CD14-positive monocyte (primary cell): Measurements from ENCODE around the gene PDE4D. TPM values are rescaled to one million over a fixed set of nuclear protein-coding genes. Genes with fewer than 3 reads are reported as not detected.
"Not testable (repeated sequence)": the region's sequence is repeated elsewhere in the genome, so short reads cannot be mapped to it uniquely, and the experiment has no call there.

Experiments
- DNase-seq, 3 donors: peaks; one replicate each; pipeline ENCODE4 v3.0.0-alpha.2; 2011 to 2022
- H2AFZ ChIP-seq: 2 replicates; pipeline ENCODE4 v1.6.0; 2012; ENCODE audit warnings: mild to moderate bottlenecking, low read depth, low read length, inconsistent platforms; ENCODE audit not compliant: insufficient read depth, poor library complexity, severe bottlenecking
- H3K27ac ChIP-seq, 2 donors: 1 replicate in 1 of 2; 2 replicates in 1 of 2; pipeline ENCODE4 v1.5.1; 2012 to 2013; ENCODE audit warnings: low read length in 2 of 2, control low read depth in 1 of 2, inconsistent platforms in 1 of 2, low read depth in 1 of 2, mild to moderate bottlenecking in 1 of 2
- H3K27me3 ChIP-seq, 2 donors: one replicate each; pipeline versions ENCODE4 v1.6.0 to v1.6.1; 2011 to 2013; ENCODE audit warnings: low read length in 2 of 2; ENCODE audit not compliant: control insufficient read depth in 2 of 2, insufficient read depth in 2 of 2
- H3K36me3 ChIP-seq, 2 donors: replicated peaks in 1 of 2; 1 replicate in 1 of 2; 2 replicates in 1 of 2; pipeline versions ENCODE4 v1.5.1 to v1.6.1; 2012 to 2013; ENCODE audit warnings: low read length in 2 of 2, control low read depth in 1 of 2, inconsistent platforms in 1 of 2, mild to moderate bottlenecking in 1 of 2; ENCODE audit not compliant: insufficient read depth in 2 of 2, control insufficient read depth in 1 of 2
- H3K4me1 ChIP-seq, 2 donors: 1 replicate in 1 of 2; 2 replicates in 1 of 2; pipeline versions ENCODE4 v1.5.1 to v1.6.1; 2012 to 2013; ENCODE audit warnings: low read length in 2 of 2, control low read depth in 1 of 2, inconsistent platforms in 1 of 2, mild to moderate bottlenecking in 1 of 2, moderate library complexity in 1 of 2; ENCODE audit not compliant: insufficient read depth in 2 of 2, control insufficient read depth in 1 of 2
- H3K4me2 ChIP-seq: replicated peaks from 2 replicates; pipeline ENCODE3; 2012; ENCODE audit warnings: low read length, moderate library complexity, mild to moderate bottlenecking; ENCODE audit not compliant: poor library complexity, severe bottlenecking; ENCODE audit errors: extremely low read depth
- H3K4me3 ChIP-seq, 3 experiments: fragments of 200-600 bp in 1 of 3; sonication (generic) in 1 of 3; replicated peaks in 1 of 3; 1 replicate in 2 of 3; 2 replicates in 1 of 3; pipeline ENCODE4 v1.5.1; 2011 to 2013; ENCODE audit warnings: low read length in 3 of 3, mild to moderate bottlenecking in 3 of 3, control low read depth in 2 of 3, low read depth in 2 of 3, inconsistent platforms in 1 of 3, moderate library complexity in 1 of 3
- H3K79me2 ChIP-seq: 2 replicates; pipeline ENCODE4 v1.6.0; 2012; ENCODE audit warnings: mild to moderate bottlenecking, control low read depth, inconsistent platforms, low read length, moderate library complexity; ENCODE audit not compliant: insufficient read depth
- H3K9ac ChIP-seq: 2 replicates; pipeline ENCODE4 v1.6.0; 2017; ENCODE audit warnings: low read length, mild to moderate bottlenecking; ENCODE audit not compliant: insufficient read depth, poor library complexity, severe bottlenecking
- H3K9me3 ChIP-seq, 2 donors: replicated peaks in 1 of 2; 1 replicate in 1 of 2; 2 replicates in 1 of 2; pipeline versions ENCODE4 v1.5.1 to v1.6.1; 2012 to 2013; ENCODE audit warnings: low read length in 2 of 2, control low read depth in 1 of 2; ENCODE audit not compliant: control insufficient read depth in 1 of 2, insufficient read depth in 1 of 2
- H4K20me1 ChIP-seq: 2 replicates; pipeline ENCODE4 v1.6.0; 2012; ENCODE audit warnings: mild to moderate bottlenecking, low read length, control low read depth, moderate library complexity; ENCODE audit not compliant: insufficient read depth
- H3K27ac Mint-ChIP-seq, 7 donors: one replicate each; pipeline ENCODE4 v1.8.0; 2020; ENCODE audit warnings: mild to moderate bottlenecking in 7 of 7, mixed read lengths in 7 of 7, moderate library complexity in 6 of 7, inconsistent platforms in 2 of 7
- H3K27me3 Mint-ChIP-seq, 3 donors: one replicate each; pipeline ENCODE4 v1.8.0; 2021 to 2022; ENCODE audit warnings: low read depth in 3 of 3, mild to moderate bottlenecking in 3 of 3, mixed read lengths in 3 of 3, moderate library complexity in 3 of 3, inconsistent platforms in 1 of 3
- H3K36me3 Mint-ChIP-seq, 2 donors: one replicate each; pipeline ENCODE4 v1.8.0; 2020; ENCODE audit warnings: mixed read lengths in 2 of 2, inconsistent platforms in 1 of 2, mild to moderate bottlenecking in 1 of 2
- H3K4me1 Mint-ChIP-seq: one replicate; pipeline ENCODE4 v1.8.0; 2020; ENCODE audit warnings: mild to moderate bottlenecking, mixed read lengths
- H3K4me3 Mint-ChIP-seq, 2 donors: one replicate each; pipeline ENCODE4 v1.8.0; 2020; ENCODE audit warnings: mild to moderate bottlenecking in 2 of 2, mixed read lengths in 2 of 2, moderate library complexity in 1 of 2
- H3K9me3 Mint-ChIP-seq, 7 donors: one replicate each; pipeline ENCODE4 v1.8.0; 2020 to 2022; ENCODE audit warnings: mixed read lengths in 7 of 7, mild to moderate bottlenecking in 6 of 7, moderate library complexity in 6 of 7, inconsistent platforms in 2 of 7
- CTCF ChIP-seq: fragments of 200-600 bp; IDR thresholded peaks from one replicate; pipeline ENCODE4 v1.8.0; 2022; ENCODE audit warnings: antibody characterized with exemption, mild to moderate bottlenecking
- WGBS: methylation state at CpG from one replicate; pipeline ENCODE4 v1.1.5; 2013; ENCODE audit warnings: missing lambda C conversion rate; ENCODE audit not compliant: insufficient coverage; 5-methylcytosine and 5-hydroxymethylcytosine counted together
- intact Hi-C, 2 donors: fragments of 100-400 bp; cut with micrococcal nuclease; formaldehyde crosslinking; loops; one replicate each; pipeline versions ENCODE4 v1.15.0 to v1.15.1; 2023
- polyA plus RNA-seq, 3 donors: library from polyadenylated mRNA; depleted of rRNA in 1 of 3; unstranded in 2 of 3; stranded (reverse) in 1 of 3; fragments of 300-500 nt in 2 of 3; fragments of >200 nt in 1 of 3; fragmentation: Illumina TruSeq in 2 of 3; gene quantifications; 1 replicate in 2 of 3; 2 replicates in 1 of 3; pipeline ENCODE4 v1.2.3, GENCODE V29; 2012 to 2021

PDE4D gene
- polyA plus RNA-seq, 3 donors = 1.9 to 3.4 (median 2.8) TPM

- Histone ChIP-seq H3K9ac (no peak overlapping the region), H3K4me3 (no peak overlapping the region), H4K20me1 (no peaks in the 10 kb centered on the region), H2AFZ (no peak overlapping the region), H3K4me2 (no peak overlapping the region), H3K9me3 (peaks cover 7 to 15% of the 10 kb centered on the region in 2 donors), H3K27me3 (no peaks in the 10 kb centered on the region), H3K79me2 (no peaks in the 10 kb centered on the region), H3K4me1 (no peaks in the 10 kb centered on the region), H3K27ac (no peak overlapping the region), H3K36me3 (no peaks in the 10 kb centered on the region)
- DNase-seq = no peak
- H3K36me3 Mint-ChIP-seq = peaks cover 2 to 19% of the 10 kb centered on the region in 2 donors
- peaks cover 4 to 22% (median 15%) of the 10 kb centered on the region in 7 donors for H3K9me3 Mint-ChIP-seq
- peaks cover 0 to 1% (median 0%) of the 10 kb centered on the region in 3 donors for H3K27me3 Mint-ChIP-seq
- WGBS = 94% methylated on average over 2 of the region's 3 CpGs
- TF ChIP-seq CTCF = no peak
- H3K4me1 Mint-ChIP-seq = no peaks in the 10 kb centered on the region
- no peak overlapping the region for H3K27ac Mint-ChIP-seq
- no peak overlapping the region for H3K4me3 Mint-ChIP-seq
- intact Hi-C loops = no loop called here
Measured at GRCh38 chr5:59312223-59312622, 581.3 kb downstream of the PDE4D start.

- H4K20me1 ChIP-seq, H3K79me2 ChIP-seq, H2AFZ ChIP-seq, H3K4me3 ChIP-seq, intact Hi-C loops, H3K4me1 ChIP-seq, H3K4me2 ChIP-seq, H3K27me3 ChIP-seq, H3K9me3 ChIP-seq, H3K4me1 Mint-ChIP-seq, H3K27ac ChIP-seq, DNase-seq, H3K27me3 Mint-ChIP-seq, H3K36me3 ChIP-seq, H3K9ac ChIP-seq, H3K27ac Mint-ChIP-seq: not testable (repeated sequence)
- no CpG with 5 or more reads among the region's 2 CpGs for WGBS
- Mint-ChIP-seq H3K36me3 (peaks cover 2 to 14% of the 10 kb centered on the region in 2 donors), H3K9me3 (peaks cover 4 to 23% (median 12%) of the 10 kb centered on the region in 7 donors), H3K4me3 (peak overlapping the region in 1 of 2 donors; percentile 20)
Measured at GRCh38 chr5:59308685-59309084, 584.8 kb downstream of the PDE4D start.

GRCh38 chr5:59303289-59303716 lies 590.2 kb downstream of the PDE4D start:
- H3K27ac ChIP-seq, H3K9me3 ChIP-seq, H3K4me3 ChIP-seq, H3K4me1 ChIP-seq, H3K27ac Mint-ChIP-seq, H3K4me1 Mint-ChIP-seq, H3K36me3 ChIP-seq, H3K36me3 Mint-ChIP-seq, H3K79me2 ChIP-seq, H3K27me3 ChIP-seq, H3K9ac ChIP-seq, H2AFZ ChIP-seq, intact Hi-C loops, H4K20me1 ChIP-seq, DNase-seq, H3K4me2 ChIP-seq, H3K4me3 Mint-ChIP-seq, H3K27me3 Mint-ChIP-seq: not testable (repeated sequence)
- peaks cover 0 to 17% (median 4%) of the 10 kb centered on the region in 7 donors for H3K9me3 Mint-ChIP-seq
- no CpG with 5 or more reads among the region's 3 CpGs for WGBS

- H3K9ac ChIP-seq, H3K36me3 ChIP-seq, H3K4me1 ChIP-seq, H3K4me2 ChIP-seq, H3K4me1 Mint-ChIP-seq, H3K27me3 Mint-ChIP-seq, H3K27ac Mint-ChIP-seq, H3K4me3 Mint-ChIP-seq, DNase-seq, H3K4me3 ChIP-seq, H3K9me3 ChIP-seq, H4K20me1 ChIP-seq, intact Hi-C loops, H3K27me3 ChIP-seq, H3K79me2 ChIP-seq, H3K36me3 Mint-ChIP-seq, H3K27ac ChIP-seq, H2AFZ ChIP-seq: not testable (repeated sequence)
- H3K9me3 Mint-ChIP-seq = peaks cover 0 to 17% (median 4%) of the 10 kb centered on the region in 7 donors
- no CpG with 5 or more reads among the region's 1 CpG for WGBS
Measured at GRCh38 chr5:59302509-59302908, 591.0 kb downstream of the PDE4D start.
